GM10248 (cell line): Measurements from ENCODE around the gene CRMP1.

Experiments used
- CTCF ChIA-PET: fragments of 300-600 bp; sonication (Branson Sonifier 250); formaldehyde crosslinking; extraction: SDS; loops from one replicate; lab custom pipeline; 2021; ENCODE audit warnings: antibody characterized with exemption; lab: Yijun Ruan, JAX
- POLR2A ChIA-PET: fragments of 350-650 bp; sonication (Branson Sonifier 250); formaldehyde crosslinking; extraction: SDS; loops from one replicate; lab custom pipeline; 2020; ENCODE audit warnings: antibody characterized with exemption; lab: Yijun Ruan, JAX
- DNase-seq: peaks from one replicate; pipeline ENCODE4 v3.0.0; 2012; ENCODE audit errors: extremely low spot score
- CTCF ChIP-seq: IDR thresholded peaks from 2 replicates; pipeline ENCODE4 v1.5.1; 2012; ENCODE audit warnings: mild to moderate bottlenecking, low read depth; ENCODE audit errors: extremely low read depth, missing control alignments, control extremely low read depth

Gene CRMP1

GRCh38 chr4:5887361-5888221, 5.3 kb downstream of the CRMP1 start:
- ChIA-PET POLR2A (no interaction called here), CTCF (no interaction called here)
- TF ChIP-seq CTCF = no peak
- no peak for DNase-seq

- ChIA-PET CTCF (no interaction called here), POLR2A (no interaction called here)
- DNase-seq = no peak
- no peak for TF ChIP-seq CTCF
Measured at GRCh38 chr4:5887011-5887360, 5.9 kb downstream of the CRMP1 start.

- ChIA-PET POLR2A (no interaction called here), CTCF (no interaction called here)
- DNase-seq = no peak
- TF ChIP-seq CTCF = no peak
Measured at GRCh38 chr4:5885733-5886132, 7.2 kb downstream of the CRMP1 start.

- ChIA-PET POLR2A (interaction anchor here (0.7 kb wide), 1 partner anchor 1489 kb away, joined by 3 read pairs; no protein-coding TSS in a partner anchor), CTCF (no interaction called here)
- no peak for DNase-seq
- no peak for TF ChIP-seq CTCF
Measured at GRCh38 chr4:5884796-5885195, 8.1 kb downstream of the CRMP1 start.

- CTCF ChIA-PET = no interaction called here
Measured at GRCh38 chr4:5883916-5884315, 9.0 kb downstream of the CRMP1 start.

GRCh38 chr4:5882947-5883346, 9.9 kb downstream of the CRMP1 start:
- no peak for TF ChIP-seq CTCF
- DNase-seq = no peak
- ChIA-PET CTCF (interaction anchor here (1.1 to 1.4 kb wide), 2 partner anchors 9 to 13 kb away, joined by 3 to 5 read pairs; no protein-coding TSS in a partner anchor), POLR2A (no interaction called here)

More at GRCh38 chr4:5883916-5884315, 9.0 kb downstream of the CRMP1 start:
- POLR2A ChIA-PET = no interaction called here
- DNase-seq = no peak
- no peak for TF ChIP-seq CTCF
